K562 (cell line): Measurements from ENCODE around the gene YEATS2. TPM values are rescaled to one million over a fixed set of nuclear protein-coding genes. Genes with fewer than 3 reads are reported as not detected.

Experiments used
- ATAC-seq: fragments of 200-7000 bp; cut with Tn5 transposase; 3 replicates; pipeline ENCODE4 v1.9.1; 2020; ENCODE audit warnings: moderate library complexity
- BruUV-seq: library from RNA; stranded (reverse); fragments of 400-500 nt; replicated peaks from 2 replicates; lab custom pipeline; 2021; lab: Mats Ljungman, UMichigan
- CTCF ChIA-PET: fragments of 300-600 bp; formaldehyde crosslinking; extraction: SDS; loops from one replicate; lab custom pipeline; 2021; ENCODE audit warnings: low intra/inter-chr PET ratio; lab: Yijun Ruan, JAX
- POLR2A ChIA-PET: fragments of 300-600, 350-650 bp; sonication (Branson Sonifier 250); formaldehyde crosslinking; extraction: SDS; loops from one replicate; lab custom pipeline; 2021; ENCODE audit warnings: antibody characterized with exemption, inconsistent platforms; lab: Yijun Ruan, JAX
- DNase-seq, 4 experiments: peaks; one replicate each; pipeline versions ENCODE4 v3.0.0 to v3.0.0-alpha.2; 2011 to 2018; ENCODE audit warnings: low spot score in 3 of 4, mixed read lengths in 3 of 4; ENCODE audit errors: extremely low read depth in 1 of 4
- FAIRE-seq: peaks from 2 replicates; lab custom pipeline; 2011; peaks lifted over from hg19 to GRCh38; lab: Jason Lieb, UNC
- H2AFZ ChIP-seq: 2 replicates; pipeline ENCODE4 v1.6.0; 2011; ENCODE audit warnings: low read depth, low read length, control low read depth, inconsistent platforms
- H3K27ac ChIP-seq: fragments of 200-600 bp; 3 replicates; pipeline ENCODE4 v1.8.0; 2011; ENCODE audit warnings: low read depth, mild to moderate bottlenecking, control low read depth, inconsistent platforms, low read length, moderate library complexity, mixed read lengths; ENCODE audit errors: extremely low read depth
- H3K27me3 ChIP-seq, 2 experiments: fragments of 300-600 bp in 1 of 2; 2 replicates in 1 of 2; 3 replicates in 1 of 2; pipeline versions ENCODE4 v1.6.0 to v1.8.0; 2011; ENCODE audit warnings: inconsistent platforms in 2 of 2, low read length in 2 of 2, mild to moderate bottlenecking in 1 of 2, mixed read lengths in 1 of 2, moderate library complexity in 1 of 2; ENCODE audit not compliant: control insufficient read depth in 2 of 2, insufficient read depth in 2 of 2
- H3K36me3 ChIP-seq: fragments of 300-600 bp; 3 replicates; pipeline ENCODE4 v1.8.0; 2011; ENCODE audit warnings: mild to moderate bottlenecking, low read length, inconsistent platforms; ENCODE audit not compliant: control insufficient read depth, insufficient read depth
- H3K4me1 ChIP-seq, 2 experiments: fragments of 200-600 bp in 1 of 2; replicated peaks in 1 of 2; 2 replicates in 1 of 2; 3 replicates in 1 of 2; pipeline versions ENCODE4 v1.5.1 to v1.8.0; 2011; ENCODE audit warnings: inconsistent platforms in 2 of 2, low read length in 2 of 2, mild to moderate bottlenecking in 1 of 2, mixed read lengths in 1 of 2, moderate library complexity in 1 of 2; ENCODE audit not compliant: control insufficient read depth in 2 of 2, insufficient read depth in 2 of 2
- H3K4me2 ChIP-seq: 2 replicates; pipeline ENCODE4 v1.6.1; 2011; ENCODE audit warnings: low read length, control low read depth, inconsistent platforms, mixed read lengths; ENCODE audit not compliant: insufficient read depth
- H3K4me3 ChIP-seq: fragments of 200-600 bp; sonication (generic), shearing (Covaris generic); 2 replicates; pipeline ENCODE4 v1.5.1; 2016; ENCODE audit warnings: control low read depth, inconsistent platforms
- H3K79me2 ChIP-seq: fragments of 200-600 bp; 3 replicates; pipeline ENCODE4 v1.8.0; 2011; ENCODE audit warnings: low read length, inconsistent platforms; ENCODE audit not compliant: control insufficient read depth, insufficient read depth
- H3K9ac ChIP-seq, 2 experiments: 2 replicates each; pipeline versions ENCODE4 v1.6.0 to v1.6.1; 2011; ENCODE audit warnings: low read depth in 2 of 2, low read length in 2 of 2, control low read depth in 1 of 2, inconsistent platforms in 1 of 2, mild to moderate bottlenecking in 1 of 2, mixed read lengths in 1 of 2; ENCODE audit not compliant: insufficient read depth in 1 of 2
- H3K9me1 ChIP-seq: one replicate; pipeline ENCODE4 v1.6.0; 2011; ENCODE audit warnings: inconsistent platforms, mild to moderate bottlenecking, low read length, moderate library complexity; ENCODE audit not compliant: control insufficient read depth, insufficient read depth
- H3K9me3 ChIP-seq: replicated peaks from 2 replicates; pipeline ENCODE4 v1.5.1; 2011; ENCODE audit warnings: low read depth, low read length, inconsistent platforms; ENCODE audit not compliant: control insufficient read depth, insufficient read depth
- H4K20me1 ChIP-seq: replicated peaks from 2 replicates; pipeline ENCODE4 v1.6.1; 2011; ENCODE audit warnings: low read length, inconsistent platforms, mixed read lengths; ENCODE audit not compliant: control insufficient read depth, insufficient read depth
- BRD4 ChIP-seq: fragments of 200-600 bp; sonication (generic); IDR thresholded peaks from 2 replicates; pipeline ENCODE4 v1.6.1; 2017; ENCODE audit warnings: inconsistent platforms
- DPF2 ChIP-seq: fragments of 450-650 bp; IDR thresholded peaks from 2 replicates; pipeline ENCODE4 v1.6.1; 2016
- HDAC8 ChIP-seq: fragments of 450-650 bp; IDR thresholded peaks from 2 replicates; pipeline ENCODE4 v1.6.1; 2016; ENCODE audit warnings: mild to moderate bottlenecking, missing genetic modification characterization, moderate library complexity, missing compliant biosample characterization
- HLTF ChIP-seq: fragments of 450-650 bp; IDR thresholded peaks from 2 replicates; pipeline ENCODE4 v1.6.1; 2016
- HNRNPL ChIP-seq: fragments of 200-400 bp; formaldehyde crosslinking; IDR thresholded peaks from 2 replicates; pipeline ENCODE4 v1.6.1; 2017; ENCODE audit warnings: low read depth, mild to moderate bottlenecking, low read length
- LARP7 ChIP-seq: fragments of 450-650 bp; IDR thresholded peaks from 2 replicates; pipeline ENCODE4 v1.6.1; 2016
- MAFF ChIP-seq: IDR thresholded peaks from 2 replicates; pipeline ENCODE4 v1.6.1; 2012; ENCODE audit warnings: low read length, improper control_type of control experiment
- POLR2AphosphoS2 ChIP-seq: IDR thresholded peaks from 2 replicates; pipeline ENCODE4 v1.6.1; 2012; ENCODE audit warnings: low read length, improper control_type of control experiment
- RFX5 ChIP-seq: IDR thresholded peaks from 2 replicates; pipeline ENCODE4 v1.6.1; 2011; ENCODE audit warnings: low read depth, mild to moderate bottlenecking, improper control_type of control experiment, low read length
- SMARCB1 ChIP-seq: IDR thresholded peaks from 2 replicates; pipeline ENCODE4 v1.6.1; 2011; ENCODE audit warnings: improper control_type of control experiment, low read depth; ENCODE audit not compliant: insufficient read length
- TBP ChIP-seq: optimal IDR thresholded peaks from 2 replicates; pipeline ENCODE3; 2011; ENCODE audit warnings: low read depth, low read length, improper control_type of control experiment
- YY1 ChIP-seq, 3 experiments: IDR thresholded peaks; 2 replicates each; pipeline ENCODE4 v1.6.1; 2011; ENCODE audit warnings: low read length in 2 of 3, mild to moderate bottlenecking in 2 of 3, moderate library complexity in 2 of 3, borderline replicate concordance in 1 of 3, control low read depth in 1 of 3, low read depth in 1 of 3; ENCODE audit not compliant: insufficient read depth in 3 of 3, insufficient replicate concordance in 2 of 3, control insufficient read depth in 1 of 3, insufficient read length in 1 of 3; ENCODE audit errors: extremely low read depth in 1 of 3
- ZNF134 ChIP-seq: fragments of 250-450 bp; sonication (Bioruptor Pico); conservative IDR thresholded peaks from 2 replicates; pipeline ENCODE4 v1.4.0; 2020
- ZNF3 ChIP-seq: fragments of 250-450 bp; sonication (Bioruptor Pico); IDR thresholded peaks from 2 replicates; pipeline ENCODE4 v1.5.0; 2021; ENCODE audit warnings: mild to moderate bottlenecking, moderate library complexity
- ZNF507 ChIP-seq: conservative IDR thresholded peaks from 2 replicates; pipeline ENCODE4 v1.6.1; 2017; ENCODE audit warnings: missing genetic modification characterization, missing compliant biosample characterization
- WGBS: fragments of 100-300 bp; shearing (Covaris generic); methylation state at CpG from one replicate; pipeline ENCODE4 v1.1.6; 2016; ENCODE audit warnings: low coverage, mixed read lengths; ENCODE audit not compliant: insufficient coverage; ENCODE audit errors: missing lambda C conversion rate; 5-methylcytosine and 5-hydroxymethylcytosine counted together
- in situ Hi-C: fragments of 300-500 bp; cut with MboI; formaldehyde crosslinking; loops from 4 replicates; pipeline ENCODE4 v1.15.0; 2018; ENCODE audit warnings: inconsistent platforms, mixed read lengths
- intact Hi-C: fragments of 100-400 bp; cut with micrococcal nuclease; formaldehyde crosslinking; loops from 2 replicates; pipeline ENCODE4 v1.14.2; 2022
- polyA plus RNA-seq, 8 experiments: library from polyadenylated mRNA; depleted of rRNA in 4 of 8; stranded (reverse) in 5 of 8; unstranded in 3 of 8; fragments of >200 nt; fragmentation: Nextera tagmentation in 2 of 8; fragmentation: Illumina TruSeq in 1 of 8; extraction: Ambion mirVana in 2 of 8; extraction: Trizol in 1 of 8; gene quantifications; 2 replicates each; pipeline versions ENCODE4 v1.2.1 to v1.2.3, GENCODE V29; 2011 to 2014; ENCODE audit warnings: inconsistent platforms in 1 of 8, missing spikeins in 1 of 8
- total RNA-seq, 7 experiments: library from RNA; depleted of rRNA in 6 of 7; stranded (reverse); fragments of >200 nt in 6 of 7; fragmentation: Illumina TruSeq in 2 of 7; extraction: Trizol in 2 of 7; gene quantifications; 2 replicates each; pipeline versions ENCODE4 v1.2.1 to v1.2.3, GENCODE V29; 2011 to 2021; ENCODE audit warnings: low replicate concordance in 1 of 7
- TF ChIP-seq, protein P1 (sequence below), 2 experiments: fragments of 450-650 bp; IDR thresholded peaks; 2 replicates each; pipeline ENCODE4 v1.6.1; 2016

The YEATS2 gene
- total and polyA plus RNA-seq, 9 of the 15 experiments (the other 6 are each of a cell fraction or from before 2014, with no cell fraction given) = 1.8 to 35.2 (median 19.0) TPM

DNA sequence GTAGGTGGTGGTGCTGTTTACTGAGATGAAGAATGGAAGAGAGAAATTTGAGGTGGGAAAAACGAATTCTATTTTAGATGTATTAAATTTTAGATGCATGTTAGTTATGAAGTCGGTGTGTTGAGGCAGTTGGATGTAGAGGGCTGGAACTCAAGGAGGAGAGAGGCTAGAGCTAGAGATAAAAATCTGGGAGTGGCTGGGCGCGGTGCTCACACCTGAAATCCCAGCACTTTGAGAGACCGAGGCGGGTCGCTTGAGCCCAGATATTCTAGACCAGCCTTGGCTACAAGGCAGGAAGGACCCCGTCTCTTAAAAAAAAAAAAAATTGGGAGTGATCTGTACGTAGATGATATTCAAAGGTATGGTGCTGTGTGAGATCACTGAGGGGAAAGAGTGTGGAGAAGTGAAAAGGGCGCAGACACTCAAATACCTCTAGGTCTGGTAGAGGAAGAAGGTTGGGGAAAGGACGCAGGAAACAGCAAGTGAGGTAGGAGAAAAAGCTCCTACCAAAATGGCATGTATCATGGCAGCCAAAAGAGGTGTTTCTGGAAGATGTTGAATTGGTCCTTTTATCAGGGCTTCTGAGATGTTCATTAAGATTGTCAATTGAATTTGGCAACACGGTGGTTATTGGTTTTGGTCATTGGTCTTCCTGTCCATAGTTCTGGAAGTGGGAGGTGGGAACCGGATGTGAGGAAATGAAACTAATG is 1.8 kb downstream of the YEATS2 start:
- ChIA-PET POLR2A (interaction anchor here (1.0 kb wide), 1 partner anchor 10 kb away, joined by 3 read pairs; no protein-coding TSS in a partner anchor), CTCF (no interaction called here)
- Histone ChIP-seq H3K9ac (peak overlapping the region; percentile 32 to 85; a peak in 3 of 4 replicates), H3K4me3 (peak overlapping the region; percentile 99), H4K20me1 (peaks cover 5% of the 10 kb centered on the region), H3K27me3 (no peaks in the 10 kb centered on the region), H3K36me3 (peaks cover 8% of the 10 kb centered on the region; the same call in 2 of the 3 replicates), H3K9me3 (no peaks in the 10 kb centered on the region), H3K9me1 (no peaks in the 10 kb centered on the region), H2AFZ (no peak overlapping the region), H3K27ac (0 out of 3 replicates have a peak overlapping the region, but pooled peaks have one; percentile 87), H3K4me2 (peak overlapping the region; percentile 92), H3K4me1 (peaks cover 5 to 17% of the 10 kb centered on the region in 2 experiments; a peak in 3 of 5 replicates), H3K79me2 (peaks cover 65% of the 10 kb centered on the region)
- in situ Hi-C loops (no loop called here), intact Hi-C loops (no loop called here)
- no peak for TF ChIP-seq BRD4
- no peak for TF ChIP-seq HDAC8 (tag)
- peak; percentile 44 for TF ChIP-seq SMARCB1
- no peak for TF ChIP-seq MAFF
- TF ChIP-seq DPF2 = 0 out of 2 replicates have a peak, but pooled peaks have one; percentile 6
- no peak for TF ChIP-seq LARP7
- TF ChIP-seq, protein P1, sequence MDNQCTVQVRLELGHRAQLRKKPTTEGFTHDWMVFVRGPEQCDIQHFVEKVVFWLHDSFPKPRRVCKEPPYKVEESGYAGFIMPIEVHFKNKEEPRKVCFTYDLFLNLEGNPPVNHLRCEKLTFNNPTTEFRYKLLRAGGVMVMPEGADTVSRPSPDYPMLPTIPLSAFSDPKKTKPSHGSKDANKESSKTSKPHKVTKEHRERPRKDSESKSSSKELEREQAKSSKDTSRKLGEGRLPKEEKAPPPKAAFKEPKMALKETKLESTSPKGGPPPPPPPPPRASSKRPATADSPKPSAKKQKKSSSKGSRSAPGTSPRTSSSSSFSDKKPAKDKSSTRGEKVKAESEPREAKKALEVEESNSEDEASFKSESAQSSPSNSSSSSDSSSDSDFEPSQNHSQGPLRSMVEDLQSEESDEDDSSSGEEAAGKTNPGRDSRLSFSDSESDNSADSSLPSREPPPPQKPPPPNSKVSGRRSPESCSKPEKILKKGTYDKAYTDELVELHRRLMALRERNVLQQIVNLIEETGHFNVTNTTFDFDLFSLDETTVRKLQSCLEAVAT (IDR thresholded peaks at IDR 0.05) = 0 out of 4 replicates have a peak, but pooled peaks of 1 of the 2 experiments have one; percentile 13
- no peak for TF ChIP-seq TBP
- no peak for TF ChIP-seq ZNF134 (CRISPR knock-in tag)
- TF ChIP-seq HNRNPL = no peak
- no peak for TF ChIP-seq RFX5
- no peak for TF ChIP-seq ZNF507 (tag)
- TF ChIP-seq ZNF3 = no peak
- TF ChIP-seq HLTF = peak; percentile 34; the same call in 1 of the 2 replicates
- TF ChIP-seq YY1 (IDR thresholded peaks at IDR 0.05; ENCODE audit: borderline replicate concordance in 1 of 3, control insufficient read depth in 1 of 3, extremely low read depth in 1 of 3, insufficient read depth in 3 of 3, insufficient read length in 1 of 3, insufficient replicate concordance in 2 of 3, low read depth in 1 of 3, low read length in 2 of 3) = no peak
- TF ChIP-seq POLR2AphosphoS2 = no peak
- ATAC-seq (no peak), DNase-seq (peak in 2 of 4 experiments; percentile 9 to 23), FAIRE-seq (peak; percentile 19)
- 17% methylated on average over 13 of the region's 13 CpGs for WGBS
- BruUV-seq = TSS peak; percentile 57
